ENCODE measurements around the gene KPNA3.
"Not testable (repeated sequence)": the region's sequence is repeated elsewhere in the genome, so short reads cannot be mapped to it uniquely, and the experiment has no call there.

Gene KPNA3

GRCh38 chr13:49803047-49803446, 10.6 kb upstream of the KPNA3 start:
- not testable (repeated sequence) for DNase-seq

GRCh38 chr13:49802426-49802825, 9.9 kb upstream of the KPNA3 start:
- no peak for DNase-seq

GRCh38 chr13:49791711-49792549, 552 bp downstream of the KPNA3 start:
- peak; percentile 56 for DNase-seq

- DNase-seq, result peak; percentile 35
Observed at GRCh38 chr13:49791315-49791710, 1.2 kb downstream of the KPNA3 start.

GRCh38 chr13:49789968-49790367, 2.5 kb downstream of the KPNA3 start:
- no peak for DNase-seq

GRCh38 chr13:49786401-49787008, 6.0 kb downstream of the KPNA3 start:
- no peak for DNase-seq

GRCh38 chr13:49784886-49785570, 7.5 kb downstream of the KPNA3 start:
- no peak for DNase-seq

- DNase-seq, result no peak
Observed at GRCh38 chr13:49783865-49784264, 8.6 kb downstream of the KPNA3 start.

- no peak for DNase-seq
Observed at GRCh38 chr13:49782784-49783183, 9.7 kb downstream of the KPNA3 start.

- no peak for DNase-seq
Observed at GRCh38 chr13:49781806-49782205, 10.7 kb downstream of the KPNA3 start.

- DNase-seq, result no peak
Observed at GRCh38 chr13:49779721-49780120, 12.8 kb downstream of the KPNA3 start.

GRCh38 chr13:49777746-49778614, 14.5 kb downstream of the KPNA3 start:
- no peak for DNase-seq

- DNase-seq, result no peak
Observed at GRCh38 chr13:49776871-49777270, 15.6 kb downstream of the KPNA3 start.

- no peak for DNase-seq
Observed at GRCh38 chr13:49774376-49775005, 18.0 kb downstream of the KPNA3 start.

- no peak for DNase-seq
Observed at GRCh38 chr13:49772828-49773227, 19.7 kb downstream of the KPNA3 start.

- DNase-seq, result not testable (repeated sequence)
Observed at GRCh38 chr13:49761811-49762210, 30.7 kb downstream of the KPNA3 start.

- no peak for DNase-seq
Observed at GRCh38 chr13:49760558-49760957, 31.9 kb downstream of the KPNA3 start.

- DNase-seq, result peak; percentile 20
Observed at GRCh38 chr13:49759503-49759902, 33.0 kb downstream of the KPNA3 start.

- no peak for DNase-seq
Observed at GRCh38 chr13:49756263-49756662, 36.2 kb downstream of the KPNA3 start.

GRCh38 chr13:49754146-49754545, 38.3 kb downstream of the KPNA3 start:
- DNase-seq, result no peak

- no peak for DNase-seq
Observed at GRCh38 chr13:49749848-49750247, 42.6 kb downstream of the KPNA3 start.

- no peak for DNase-seq
Observed at GRCh38 chr13:49746111-49746510, 46.4 kb downstream of the KPNA3 start.

Measured in CD4-positive, alpha-beta T cell treated with Interleukin-17A for 4 hours (primary cell).